GM21515 (cell line): ENCODE data around the gene EIF3D.

ENCODE experiments used
- ATAC-seq: cut with Tn5 transposase; IDR thresholded peaks from one replicate; pipeline ENCODE4 v1.9.1; 2021; ENCODE audit not compliant: unreplicated experiment

The EIF3D gene

GRCh38 chr22:36467946-36468345 is 61.0 kb downstream of the EIF3D start:
- ATAC-seq = no peak

GRCh38 chr22:36467042-36467810 is 61.7 kb downstream of the EIF3D start:
- ATAC-seq = no peak

GRCh38 chr22:36466258-36466657 is 62.7 kb downstream of the EIF3D start:
- no peak for ATAC-seq

GRCh38 chr22:36465232-36466021 is 63.5 kb downstream of the EIF3D start:
- ATAC-seq = no peak

- ATAC-seq = no peak
Measured at GRCh38 chr22:36464715-36465231, 64.2 kb downstream of the EIF3D start.

- no peak for ATAC-seq
Measured at GRCh38 chr22:36463783-36464184, 65.2 kb downstream of the EIF3D start.

- no peak for ATAC-seq
Measured at GRCh38 chr22:36461665-36462649, 67.0 kb downstream of the EIF3D start.
